SK-N-SH treated with all-trans-retinoic acid at 6 μM for 48 hours (cell line): ENCODE measurements around the gene TBXA2R.

Experiments
- ATAC-seq: fragments of 200-7000 bp; cut with Tn5 transposase; 3 replicates; pipeline ENCODE4 v1.9.1; 2020; ENCODE audit warnings: mild to moderate bottlenecking, moderate library complexity
- ARNTL ChIP-seq: fragments of 450-650 bp; formaldehyde crosslinking; IDR thresholded peaks from 2 replicates; pipeline ENCODE4 v1.5.0; 2020; ENCODE audit warnings: low read depth, mild to moderate bottlenecking, moderate library complexity, borderline replicate concordance
- BACH2 ChIP-seq: fragments of 250-450 bp; sonication (Bioruptor Pico); IDR thresholded peaks from 2 replicates; pipeline ENCODE4 v1.9.0; 2021; ENCODE audit warnings: mild to moderate bottlenecking, borderline replicate concordance
- ESRRG ChIP-seq: fragments of 250-450 bp; sonication (Bioruptor Pico); IDR thresholded peaks from 2 replicates; pipeline ENCODE4 v1.6.1; 2021; ENCODE audit warnings: mild to moderate bottlenecking
- GLIS3 ChIP-seq: fragments of 250-450 bp; sonication (Bioruptor Pico); IDR thresholded peaks from 2 replicates; pipeline ENCODE4 v1.5.0; 2020; ENCODE audit warnings: mild to moderate bottlenecking, moderate library complexity
- OSR1 ChIP-seq: fragments of 250-450 bp; sonication (Bioruptor Pico); IDR thresholded peaks from 2 replicates; pipeline ENCODE4 v1.8.0; 2022; ENCODE audit warnings: moderate library complexity, mild to moderate bottlenecking, inconsistent platforms
- TOX ChIP-seq: fragments of 250-450 bp; sonication (Bioruptor Pico); IDR thresholded peaks from 2 replicates; pipeline ENCODE4 v1.8.0; 2021; ENCODE audit warnings: mild to moderate bottlenecking, moderate library complexity, borderline replicate concordance
- ZFP3 ChIP-seq: fragments of 250-450 bp; sonication (Bioruptor Pico); IDR thresholded peaks from 2 replicates; pipeline ENCODE4 v1.5.0; 2020; ENCODE audit warnings: mild to moderate bottlenecking, moderate library complexity
- ZFP30 ChIP-seq: fragments of 450-650 bp; formaldehyde crosslinking; IDR thresholded peaks from 2 replicates; pipeline ENCODE4 v1.5.0; 2022; ENCODE audit warnings: mild to moderate bottlenecking, moderate library complexity
- ZNF565 ChIP-seq: fragments of 450-650 bp; formaldehyde crosslinking; conservative IDR thresholded peaks from 2 replicates; pipeline ENCODE4 v1.5.0; 2020; ENCODE audit warnings: low read depth, mild to moderate bottlenecking, moderate library complexity
- ZNF70 ChIP-seq: fragments of 450-650 bp; formaldehyde crosslinking; IDR thresholded peaks from 2 replicates; pipeline ENCODE4 v1.5.0; 2020; ENCODE audit warnings: mild to moderate bottlenecking, moderate library complexity
- ZNF8 ChIP-seq: fragments of 450-650 bp; formaldehyde crosslinking; IDR thresholded peaks from 2 replicates; pipeline ENCODE4 v1.5.0; 2020; ENCODE audit warnings: mild to moderate bottlenecking, moderate library complexity
- TF ChIP-seq, protein P1 (sequence below): fragments of 250-450 bp; sonication (Bioruptor Pico); IDR thresholded peaks from 2 replicates; pipeline ENCODE4 v1.5.0; 2020; ENCODE audit warnings: mild to moderate bottlenecking, moderate library complexity
- TF ChIP-seq, protein P2 (sequence below): fragments of 250-450 bp; sonication (Bioruptor Pico); IDR thresholded peaks from 2 replicates; pipeline ENCODE4 v1.8.0; 2020; ENCODE audit warnings: mild to moderate bottlenecking, moderate library complexity, borderline replicate concordance
- TF ChIP-seq, protein P3 (sequence below): fragments of 250-450 bp; sonication (Bioruptor Pico); IDR thresholded peaks from 2 replicates; pipeline ENCODE4 v1.5.1; 2020; ENCODE audit warnings: low read depth, mild to moderate bottlenecking, moderate library complexity
- TF ChIP-seq, protein P4 (sequence below): fragments of 250-450 bp; sonication (Bioruptor Pico); IDR thresholded peaks from 2 replicates; pipeline ENCODE4 v1.8.0; 2021; ENCODE audit warnings: low read depth, mild to moderate bottlenecking, moderate library complexity, borderline replicate concordance
- TF ChIP-seq, protein P5 (sequence below): fragments of 250-450 bp; sonication (Bioruptor Pico); IDR thresholded peaks from 2 replicates; pipeline ENCODE4 v1.5.1; 2021; ENCODE audit warnings: mild to moderate bottlenecking, moderate library complexity

TBXA2R gene

DNA sequence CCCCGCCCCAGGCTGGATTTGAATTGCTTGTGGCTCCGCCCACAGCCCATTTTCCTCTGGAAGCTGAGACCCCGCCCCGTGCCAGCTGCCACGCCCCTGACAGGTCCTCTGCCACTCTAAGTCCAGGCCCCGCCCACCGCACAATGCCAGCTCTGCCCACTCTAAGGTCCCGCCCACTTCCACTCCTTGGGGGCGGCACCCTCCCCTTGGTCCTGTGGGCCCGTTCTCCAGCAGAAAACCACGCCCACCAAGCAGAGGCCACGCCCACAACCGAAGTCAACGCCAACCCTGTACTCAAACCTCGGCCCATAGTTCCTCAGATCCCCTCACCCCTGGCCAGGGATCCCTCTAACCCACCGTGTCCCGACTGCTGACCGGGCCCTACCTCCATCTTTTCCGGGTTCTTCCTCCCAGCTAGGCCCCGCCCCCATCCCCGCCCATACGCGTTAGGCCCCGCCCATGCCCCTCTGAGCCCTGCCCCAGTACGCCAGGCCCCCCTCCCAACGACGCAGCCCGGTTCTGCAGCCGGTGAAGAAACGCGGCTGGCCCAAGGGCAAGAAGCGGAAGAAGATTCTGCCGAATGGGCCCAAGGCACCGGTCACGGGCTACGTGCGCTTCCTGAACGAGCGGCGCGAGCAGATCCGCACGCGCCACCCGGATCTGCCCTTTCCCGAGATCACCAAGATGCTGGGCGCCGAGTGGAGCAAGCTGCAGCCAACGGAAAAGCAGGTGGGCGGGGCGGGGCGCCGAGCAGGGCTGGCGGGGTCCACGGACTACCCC is 32.6 kb downstream of the TBXA2R start:
- no peak for TF ChIP-seq ESRRG (CRISPR knock-in tag)
- TF ChIP-seq, protein P1, sequence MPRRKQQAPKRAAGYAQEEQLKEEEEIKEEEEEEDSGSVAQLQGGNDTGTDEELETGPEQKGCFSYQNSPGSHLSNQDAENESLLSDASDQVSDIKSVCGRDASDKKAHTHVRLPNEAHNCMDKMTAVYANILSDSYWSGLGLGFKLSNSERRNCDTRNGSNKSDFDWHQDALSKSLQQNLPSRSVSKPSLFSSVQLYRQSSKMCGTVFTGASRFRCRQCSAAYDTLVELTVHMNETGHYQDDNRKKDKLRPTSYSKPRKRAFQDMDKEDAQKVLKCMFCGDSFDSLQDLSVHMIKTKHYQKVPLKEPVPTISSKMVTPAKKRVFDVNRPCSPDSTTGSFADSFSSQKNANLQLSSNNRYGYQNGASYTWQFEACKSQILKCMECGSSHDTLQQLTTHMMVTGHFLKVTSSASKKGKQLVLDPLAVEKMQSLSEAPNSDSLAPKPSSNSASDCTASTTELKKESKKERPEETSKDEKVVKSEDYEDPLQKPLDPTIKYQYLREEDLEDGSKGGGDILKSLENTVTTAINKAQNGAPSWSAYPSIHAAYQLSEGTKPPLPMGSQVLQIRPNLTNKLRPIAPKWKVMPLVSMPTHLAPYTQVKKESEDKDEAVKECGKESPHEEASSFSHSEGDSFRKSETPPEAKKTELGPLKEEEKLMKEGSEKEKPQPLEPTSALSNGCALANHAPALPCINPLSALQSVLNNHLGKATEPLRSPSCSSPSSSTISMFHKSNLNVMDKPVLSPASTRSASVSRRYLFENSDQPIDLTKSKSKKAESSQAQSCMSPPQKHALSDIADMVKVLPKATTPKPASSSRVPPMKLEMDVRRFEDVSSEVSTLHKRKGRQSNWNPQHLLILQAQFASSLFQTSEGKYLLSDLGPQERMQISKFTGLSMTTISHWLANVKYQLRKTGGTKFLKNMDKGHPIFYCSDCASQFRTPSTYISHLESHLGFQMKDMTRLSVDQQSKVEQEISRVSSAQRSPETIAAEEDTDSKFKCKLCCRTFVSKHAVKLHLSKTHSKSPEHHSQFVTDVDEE (CRISPR knock-in tag): no peak
- peak; percentile 60 for ATAC-seq

DNA sequence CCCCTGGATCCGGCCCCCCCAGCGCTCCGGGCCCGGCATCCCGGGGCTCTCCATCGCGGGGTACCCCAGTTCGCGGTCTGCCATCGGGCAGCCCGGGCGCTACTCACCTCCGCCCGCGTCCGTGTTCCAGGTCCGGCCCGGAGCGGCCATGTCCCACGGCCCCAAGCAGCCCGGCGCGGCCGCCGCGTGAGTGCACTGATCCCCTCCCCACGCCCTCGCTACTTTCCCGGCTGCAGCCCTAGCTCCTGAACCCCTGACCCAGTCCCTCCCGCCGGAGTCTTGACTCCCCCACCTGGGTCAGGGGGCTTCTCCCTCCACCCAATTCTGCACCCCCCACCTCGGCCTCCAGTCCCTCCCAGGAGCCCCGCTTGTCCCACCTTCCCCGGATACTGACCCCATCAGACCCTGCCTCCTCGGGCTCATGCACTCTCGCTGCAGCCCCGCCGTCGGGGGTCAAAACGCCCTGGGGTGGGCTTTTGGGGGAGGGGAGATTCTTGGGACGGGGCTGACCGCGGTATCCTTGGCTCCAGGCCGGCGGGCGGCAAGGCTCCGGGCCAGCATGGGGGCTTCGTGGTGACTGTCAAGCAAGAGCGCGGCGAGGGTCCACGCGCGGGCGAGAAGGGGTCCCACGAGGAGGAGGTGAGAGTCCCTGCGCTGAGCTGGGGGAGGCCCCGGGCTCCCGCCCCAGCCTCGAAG is 33.4 kb downstream of the TBXA2R start:
- TF ChIP-seq ZFP30 (no peak), ARNTL (no peak), ZNF565 (CRISPR knock-in tag) (no peak), TOX (CRISPR knock-in tag) (no peak), ZNF8 (no peak), ZNF70 (CRISPR knock-in tag) (no peak), BACH2 (CRISPR knock-in tag) (no peak), GLIS3 (CRISPR knock-in tag) (no peak), OSR1 (CRISPR knock-in tag) (no peak)
- TF ChIP-seq, protein P2, sequence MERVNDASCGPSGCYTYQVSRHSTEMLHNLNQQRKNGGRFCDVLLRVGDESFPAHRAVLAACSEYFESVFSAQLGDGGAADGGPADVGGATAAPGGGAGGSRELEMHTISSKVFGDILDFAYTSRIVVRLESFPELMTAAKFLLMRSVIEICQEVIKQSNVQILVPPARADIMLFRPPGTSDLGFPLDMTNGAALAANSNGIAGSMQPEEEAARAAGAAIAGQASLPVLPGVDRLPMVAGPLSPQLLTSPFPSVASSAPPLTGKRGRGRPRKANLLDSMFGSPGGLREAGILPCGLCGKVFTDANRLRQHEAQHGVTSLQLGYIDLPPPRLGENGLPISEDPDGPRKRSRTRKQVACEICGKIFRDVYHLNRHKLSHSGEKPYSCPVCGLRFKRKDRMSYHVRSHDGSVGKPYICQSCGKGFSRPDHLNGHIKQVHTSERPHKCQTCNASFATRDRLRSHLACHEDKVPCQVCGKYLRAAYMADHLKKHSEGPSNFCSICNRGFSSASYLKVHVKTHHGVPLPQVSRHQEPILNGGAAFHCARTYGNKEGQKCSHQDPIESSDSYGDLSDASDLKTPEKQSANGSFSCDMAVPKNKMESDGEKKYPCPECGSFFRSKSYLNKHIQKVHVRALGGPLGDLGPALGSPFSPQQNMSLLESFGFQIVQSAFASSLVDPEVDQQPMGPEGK (CRISPR knock-in tag): no peak
- TF ChIP-seq, protein P3, sequence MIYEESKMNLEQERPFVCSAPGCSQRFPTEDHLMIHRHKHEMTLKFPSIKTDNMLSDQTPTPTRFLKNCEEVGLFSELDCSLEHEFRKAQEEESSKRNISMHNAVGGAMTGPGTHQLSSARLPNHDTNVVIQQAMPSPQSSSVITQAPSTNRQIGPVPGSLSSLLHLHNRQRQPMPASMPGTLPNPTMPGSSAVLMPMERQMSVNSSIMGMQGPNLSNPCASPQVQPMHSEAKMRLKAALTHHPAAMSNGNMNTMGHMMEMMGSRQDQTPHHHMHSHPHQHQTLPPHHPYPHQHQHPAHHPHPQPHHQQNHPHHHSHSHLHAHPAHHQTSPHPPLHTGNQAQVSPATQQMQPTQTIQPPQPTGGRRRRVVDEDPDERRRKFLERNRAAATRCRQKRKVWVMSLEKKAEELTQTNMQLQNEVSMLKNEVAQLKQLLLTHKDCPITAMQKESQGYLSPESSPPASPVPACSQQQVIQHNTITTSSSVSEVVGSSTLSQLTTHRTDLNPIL (CRISPR knock-in tag): no peak
- TF ChIP-seq, protein P1 (CRISPR knock-in tag): no peak
- ATAC-seq: peak; percentile 43

DNA sequence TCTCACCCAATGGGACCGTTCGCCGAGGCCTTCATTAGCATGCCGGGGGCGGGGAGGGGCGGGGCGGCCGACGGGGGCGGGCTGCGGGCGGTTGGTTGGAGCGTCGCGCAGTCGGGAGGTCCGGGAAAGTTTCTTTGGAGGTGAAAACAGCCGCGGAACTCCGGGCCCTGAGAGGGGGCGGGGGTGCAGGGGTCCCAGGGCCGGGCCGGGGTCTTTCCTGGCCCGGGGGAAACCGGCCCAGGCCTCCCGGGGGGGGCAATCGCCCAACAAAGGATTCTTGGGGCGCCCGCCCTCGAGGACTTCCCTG is 33.9 kb downstream of the TBXA2R start, which contains the start of gene HMG20B:
HMG20B (plus strand) TSS at position 90 of the 307 bp plus-strand sequence. CDS start 366 bp downstream, outside the sequence.
- no peak for ATAC-seq
- TF ChIP-seq, protein P3 (CRISPR knock-in tag): no peak
- TF ChIP-seq, protein P4, sequence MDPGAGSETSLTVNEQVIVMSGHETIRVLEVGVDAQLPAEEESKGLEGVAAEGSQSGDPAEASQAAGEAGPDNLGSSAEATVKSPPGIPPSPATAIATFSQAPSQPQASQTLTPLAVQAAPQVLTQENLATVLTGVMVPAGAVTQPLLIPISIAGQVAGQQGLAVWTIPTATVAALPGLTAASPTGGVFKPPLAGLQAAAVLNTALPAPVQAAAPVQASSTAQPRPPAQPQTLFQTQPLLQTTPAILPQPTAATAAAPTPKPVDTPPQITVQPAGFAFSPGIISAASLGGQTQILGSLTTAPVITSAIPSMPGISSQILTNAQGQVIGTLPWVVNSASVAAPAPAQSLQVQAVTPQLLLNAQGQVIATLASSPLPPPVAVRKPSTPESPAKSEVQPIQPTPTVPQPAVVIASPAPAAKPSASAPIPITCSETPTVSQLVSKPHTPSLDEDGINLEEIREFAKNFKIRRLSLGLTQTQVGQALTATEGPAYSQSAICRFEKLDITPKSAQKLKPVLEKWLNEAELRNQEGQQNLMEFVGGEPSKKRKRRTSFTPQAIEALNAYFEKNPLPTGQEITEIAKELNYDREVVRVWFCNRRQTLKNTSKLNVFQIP (CRISPR knock-in tag): no peak
- no peak for TF ChIP-seq TOX (CRISPR knock-in tag)
- TF ChIP-seq ESRRG (CRISPR knock-in tag): no peak
- TF ChIP-seq BACH2 (CRISPR knock-in tag): no peak
- TF ChIP-seq ARNTL: no peak
- TF ChIP-seq, protein P2 (CRISPR knock-in tag): no peak
- no peak for TF ChIP-seq ZFP3 (CRISPR knock-in tag)
- no peak for TF ChIP-seq ZFP30
- TF ChIP-seq, protein P5, sequence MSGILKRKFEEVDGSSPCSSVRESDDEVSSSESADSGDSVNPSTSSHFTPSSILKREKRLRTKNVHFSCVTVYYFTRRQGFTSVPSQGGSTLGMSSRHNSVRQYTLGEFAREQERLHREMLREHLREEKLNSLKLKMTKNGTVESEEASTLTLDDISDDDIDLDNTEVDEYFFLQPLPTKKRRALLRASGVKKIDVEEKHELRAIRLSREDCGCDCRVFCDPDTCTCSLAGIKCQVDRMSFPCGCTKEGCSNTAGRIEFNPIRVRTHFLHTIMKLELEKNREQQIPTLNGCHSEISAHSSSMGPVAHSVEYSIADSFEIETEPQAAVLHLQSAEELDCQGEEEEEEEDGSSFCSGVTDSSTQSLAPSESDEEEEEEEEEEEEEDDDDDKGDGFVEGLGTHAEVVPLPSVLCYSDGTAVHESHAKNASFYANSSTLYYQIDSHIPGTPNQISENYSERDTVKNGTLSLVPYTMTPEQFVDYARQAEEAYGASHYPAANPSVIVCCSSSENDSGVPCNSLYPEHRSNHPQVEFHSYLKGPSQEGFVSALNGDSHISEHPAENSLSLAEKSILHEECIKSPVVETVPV: no peak
- TF ChIP-seq ZNF8: no peak
